Duodenal mucosa (tissue), 2 donors: ENCODE data around the gene KDM5A.
"Not testable (repeated sequence)": the region's sequence is repeated elsewhere in the genome, so short reads cannot be mapped to it uniquely, and the experiment has no call there.

Experiments
- H3K27ac ChIP-seq: one replicate; pipeline ENCODE4 v1.7.0; 2013; ENCODE audit warnings: low read depth, low read length
- H3K27me3 ChIP-seq, 2 donors: one replicate each; pipeline ENCODE4 v1.7.0; 2013; ENCODE audit warnings: low read length in 2 of 2, control low read depth in 1 of 2; ENCODE audit not compliant: insufficient read depth in 2 of 2, control insufficient read depth in 1 of 2
- H3K36me3 ChIP-seq, 2 donors: one replicate each; pipeline ENCODE4 v1.7.0; 2013; ENCODE audit warnings: low read length in 2 of 2, control low read depth in 1 of 2; ENCODE audit not compliant: insufficient read depth in 2 of 2, control insufficient read depth in 1 of 2
- H3K4me1 ChIP-seq, 2 donors: one replicate each; pipeline ENCODE4 v1.7.0; 2013; ENCODE audit warnings: low read length in 2 of 2, control low read depth in 1 of 2; ENCODE audit not compliant: insufficient read depth in 2 of 2, control insufficient read depth in 1 of 2
- H3K4me3 ChIP-seq, 2 donors: one replicate each; pipeline ENCODE4 v1.7.0; 2013; ENCODE audit warnings: low read length in 2 of 2, low read depth in 1 of 2
- H3K9ac ChIP-seq, 2 donors: one replicate each; pipeline ENCODE4 v1.7.0; 2013; ENCODE audit warnings: low read length in 2 of 2, low read depth in 1 of 2
- H3K9me3 ChIP-seq, 2 donors: one replicate each; pipeline ENCODE4 v1.7.0; 2013; ENCODE audit warnings: low read length in 2 of 2, control low read depth in 1 of 2; ENCODE audit not compliant: control insufficient read depth in 1 of 2

KDM5A gene

DNA sequence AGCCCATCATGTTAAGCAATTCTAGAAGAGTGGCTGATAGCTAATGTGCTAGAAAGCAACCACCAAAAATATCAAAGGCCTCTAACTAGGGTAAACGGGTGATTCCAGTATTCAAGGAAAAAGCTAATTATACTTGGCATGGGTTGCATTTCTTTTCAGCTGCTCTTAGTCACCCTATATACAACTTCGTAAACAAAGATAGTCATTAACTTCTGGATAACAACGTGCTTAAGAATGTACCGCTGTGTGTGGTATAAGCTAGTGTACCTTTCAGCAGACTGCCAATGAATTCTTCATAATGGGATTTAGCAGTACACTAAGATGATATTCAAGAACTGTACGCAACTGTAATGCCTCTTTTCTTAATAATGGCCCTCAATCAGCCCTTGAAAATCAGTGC lies 84.3 kb downstream of the KDM5A start:
- Histone ChIP-seq H3K4me1 (no peaks in the 10 kb centered on the region), H3K9ac (no peak overlapping the region), H3K9me3 (no peaks in the 10 kb centered on the region), H3K27me3 (no peaks in the 10 kb centered on the region), H3K4me3 (no peak overlapping the region), H3K36me3 (peaks cover 28 to 59% of the 10 kb centered on the region in 2 donors), H3K27ac (no peak overlapping the region)

DNA sequence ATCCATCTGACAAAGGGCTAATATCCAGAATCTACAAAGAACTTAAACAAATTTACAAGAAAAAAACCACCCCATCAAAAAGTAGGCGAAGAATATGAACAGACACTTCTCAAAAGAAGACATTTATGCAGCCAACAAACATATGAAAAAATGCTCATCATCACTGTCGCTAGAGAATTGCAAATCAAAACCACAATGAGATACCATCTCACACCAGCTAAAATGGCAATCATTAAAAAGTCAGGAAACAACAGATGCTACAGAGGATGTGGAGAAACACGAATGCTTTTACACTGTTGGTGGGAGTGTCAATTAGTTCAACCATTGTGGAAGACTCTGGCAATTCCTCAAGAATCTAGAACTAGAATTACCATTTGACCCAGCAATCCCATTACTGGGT lies 86.4 kb downstream of the KDM5A start:
- H3K36me3 ChIP-seq: peaks cover 24 to 53% of the 10 kb centered on the region in 2 donors
- not testable (repeated sequence) for H3K4me3 ChIP-seq, H3K27ac ChIP-seq, H3K9me3 ChIP-seq, H3K4me1 ChIP-seq, H3K27me3 ChIP-seq, H3K9ac ChIP-seq

DNA sequence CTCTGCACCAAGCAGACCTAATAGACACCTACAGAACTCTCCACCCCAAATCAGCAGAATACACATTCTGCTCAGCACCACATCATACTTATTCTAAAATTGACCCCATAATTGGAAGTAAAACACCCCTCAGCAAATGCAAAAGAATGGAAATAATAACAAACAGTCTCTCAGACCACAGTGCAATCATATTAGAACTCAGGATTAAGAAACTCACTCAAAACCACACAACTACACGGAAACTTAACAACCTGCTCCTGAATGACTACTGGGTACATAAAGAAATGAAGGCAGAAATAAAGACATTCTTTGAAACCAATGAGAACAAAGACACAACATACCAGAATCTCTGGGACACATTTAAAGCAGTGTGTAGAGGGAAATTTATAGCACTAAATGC lies 89.0 kb downstream of the KDM5A start:
- not testable (repeated sequence) for H3K27ac ChIP-seq, H3K27me3 ChIP-seq, H3K9ac ChIP-seq, H3K4me1 ChIP-seq, H3K4me3 ChIP-seq, H3K9me3 ChIP-seq
- H3K36me3 ChIP-seq: peaks cover 24 to 48% of the 10 kb centered on the region in 2 donors

DNA sequence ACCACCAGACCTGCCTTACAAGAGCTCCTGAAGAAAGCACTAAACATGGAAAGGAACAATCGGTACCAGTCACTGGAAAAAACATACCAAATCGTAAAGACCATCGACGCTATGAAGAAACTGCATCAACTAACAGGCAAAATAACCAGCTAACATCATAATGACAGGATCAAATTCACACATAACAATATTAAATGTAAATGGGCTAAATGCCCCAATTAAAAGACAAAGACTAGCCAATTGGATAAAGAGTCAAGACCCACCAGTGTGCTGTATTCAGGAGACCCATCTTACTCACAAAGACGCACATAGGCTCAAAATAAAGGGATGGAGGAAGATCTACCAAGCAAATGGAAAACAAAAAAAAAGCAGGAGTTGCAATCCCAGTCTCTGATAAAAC lies 89.6 kb downstream of the KDM5A start:
- peaks cover 26 to 48% of the 10 kb centered on the region in 2 donors for H3K36me3 ChIP-seq
- not testable (repeated sequence) for H3K9ac ChIP-seq, H3K4me1 ChIP-seq, H3K9me3 ChIP-seq, H3K27me3 ChIP-seq, H3K4me3 ChIP-seq, H3K27ac ChIP-seq

DNA sequence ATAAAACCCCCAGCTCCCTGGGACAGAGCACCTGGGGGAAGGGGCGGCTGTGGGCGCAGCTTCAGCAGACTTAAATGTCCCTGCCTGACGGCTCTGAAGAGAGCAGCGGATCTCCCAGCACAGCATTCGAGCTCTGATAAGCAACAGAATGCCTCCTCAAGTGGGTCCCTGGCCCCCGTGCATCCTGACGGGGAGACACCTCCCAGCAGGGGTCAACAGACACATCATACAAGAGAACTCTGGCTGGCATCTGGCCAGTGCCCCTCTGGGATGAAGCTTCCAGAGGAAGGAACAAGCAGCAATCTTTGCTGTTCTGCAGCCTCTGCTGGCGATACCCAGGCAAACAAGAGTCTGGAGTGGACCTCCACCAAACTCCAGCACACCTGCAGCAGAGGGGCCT lies 91.1 kb downstream of the KDM5A start:
- peaks cover 19 to 43% of the 10 kb centered on the region in 2 donors for H3K36me3 ChIP-seq
- H3K27ac ChIP-seq, H3K4me1 ChIP-seq, H3K9ac ChIP-seq, H3K9me3 ChIP-seq, H3K4me3 ChIP-seq, H3K27me3 ChIP-seq: not testable (repeated sequence)

DNA sequence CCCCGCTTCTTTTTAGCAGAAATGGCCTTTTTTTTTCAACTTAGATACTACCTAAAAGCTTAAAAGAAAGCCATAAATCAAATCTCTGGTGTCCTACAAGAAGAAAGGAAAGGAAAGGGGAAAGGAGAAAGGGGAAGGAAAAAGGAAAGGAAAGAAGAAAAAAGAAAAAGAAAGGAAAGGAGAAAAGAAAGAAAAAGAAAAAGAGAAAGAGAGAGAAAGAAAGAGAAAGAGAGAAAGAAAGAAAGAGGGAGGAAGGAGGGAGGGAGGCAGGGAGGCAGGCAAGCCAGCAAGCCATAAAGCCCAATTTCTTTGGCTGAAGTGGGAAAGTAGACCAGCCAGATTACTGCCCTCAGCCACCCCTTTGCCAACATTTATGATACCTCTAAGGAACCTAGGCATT lies 94.0 kb downstream of the KDM5A start:
- no peaks in the 10 kb centered on the region for H3K27me3 ChIP-seq
- no peaks in the 10 kb centered on the region for H3K9me3 ChIP-seq
- no peak overlapping the region for H3K4me3 ChIP-seq
- no peaks in the 10 kb centered on the region for H3K4me1 ChIP-seq
- peaks cover 34 to 65% of the 10 kb centered on the region in 2 donors for H3K36me3 ChIP-seq
- no peak overlapping the region for H3K27ac ChIP-seq
- no peak overlapping the region for H3K9ac ChIP-seq

DNA sequence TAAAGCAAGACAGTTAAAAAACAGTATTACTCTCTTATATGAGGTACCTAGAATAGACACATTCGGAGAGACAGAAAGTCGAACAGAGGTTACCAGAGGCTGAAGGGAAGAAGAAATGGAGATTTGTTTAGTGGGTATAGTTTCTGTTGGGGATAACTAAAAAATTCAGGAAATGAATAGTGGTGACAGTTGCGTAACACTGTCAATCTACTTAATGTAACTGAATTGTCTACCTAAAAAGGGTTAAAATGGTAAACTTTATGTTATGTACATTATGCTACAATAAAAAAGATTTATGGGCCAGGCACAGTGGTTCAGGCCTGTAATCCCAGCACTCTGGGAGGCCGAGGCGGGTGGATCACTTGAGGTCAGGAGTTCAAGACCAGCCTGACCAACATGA lies 95.9 kb downstream of the KDM5A start:
- H3K27me3 ChIP-seq: no peaks in the 10 kb centered on the region
- no peak overlapping the region for H3K27ac ChIP-seq
- no peak overlapping the region for H3K9ac ChIP-seq
- peaks cover 34 to 70% of the 10 kb centered on the region in 2 donors for H3K36me3 ChIP-seq
- no peaks in the 10 kb centered on the region for H3K9me3 ChIP-seq
- no peaks in the 10 kb centered on the region for H3K4me1 ChIP-seq
- H3K4me3 ChIP-seq: no peak overlapping the region

DNA sequence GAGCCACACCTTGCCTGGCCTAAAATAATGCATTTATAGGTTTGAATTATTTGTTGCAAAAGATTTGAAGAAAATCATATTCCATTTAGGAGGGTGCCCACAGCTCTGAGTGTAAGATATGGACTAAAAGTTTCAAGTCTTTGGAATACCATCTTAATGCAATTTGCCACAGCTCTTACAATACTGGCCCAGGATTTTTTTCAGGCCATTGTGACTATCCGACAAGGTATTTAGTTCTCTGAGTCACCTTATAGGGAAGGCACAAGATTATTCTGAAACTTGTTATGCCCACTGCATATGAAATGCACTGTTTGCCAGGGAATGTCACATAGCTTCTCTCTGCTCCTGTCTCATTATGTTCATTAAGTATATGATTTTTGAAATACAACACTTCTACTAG lies 96.9 kb downstream of the KDM5A start:
- H3K27me3 ChIP-seq: no peaks in the 10 kb centered on the region
- no peak overlapping the region for H3K4me3 ChIP-seq
- peaks cover 28 to 69% of the 10 kb centered on the region in 2 donors for H3K36me3 ChIP-seq
- no peaks in the 10 kb centered on the region for H3K9me3 ChIP-seq
- H3K4me1 ChIP-seq: no peaks in the 10 kb centered on the region
- H3K9ac ChIP-seq: no peak overlapping the region
- H3K27ac ChIP-seq: no peak overlapping the region

DNA sequence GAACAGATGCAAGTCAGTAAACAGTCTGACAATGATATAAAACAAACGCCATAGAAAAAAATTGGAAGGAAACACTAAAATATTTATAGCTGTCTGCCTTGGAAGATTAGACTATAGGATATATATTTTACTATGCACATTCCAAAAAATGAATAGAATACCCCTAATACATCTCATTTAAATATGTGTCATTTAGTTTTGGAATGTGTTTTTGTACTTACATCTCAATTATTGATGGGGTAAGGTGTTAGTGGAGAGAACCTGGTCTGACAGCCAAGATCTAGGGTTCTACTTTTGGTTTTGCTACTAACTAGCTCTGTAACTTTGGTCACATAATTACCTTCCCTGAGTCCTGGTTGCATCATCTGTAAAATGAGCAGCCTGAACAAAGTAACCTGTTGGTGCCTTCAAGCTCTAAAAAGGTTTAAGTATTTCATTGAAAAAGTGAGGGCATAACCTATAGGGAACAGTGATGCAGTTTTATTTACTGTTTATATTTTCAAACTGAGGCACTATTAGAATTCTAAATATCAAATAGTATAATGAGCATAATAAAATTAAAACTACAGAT lies 97.9 kb downstream of the KDM5A start:
- Histone ChIP-seq H3K9me3 (no peaks in the 10 kb centered on the region), H3K4me1 (no peaks in the 10 kb centered on the region), H3K27ac (no peak overlapping the region), H3K27me3 (no peaks in the 10 kb centered on the region), H3K4me3 (no peak overlapping the region), H3K36me3 (peaks cover 24 to 64% of the 10 kb centered on the region in 2 donors), H3K9ac (no peak overlapping the region)

DNA sequence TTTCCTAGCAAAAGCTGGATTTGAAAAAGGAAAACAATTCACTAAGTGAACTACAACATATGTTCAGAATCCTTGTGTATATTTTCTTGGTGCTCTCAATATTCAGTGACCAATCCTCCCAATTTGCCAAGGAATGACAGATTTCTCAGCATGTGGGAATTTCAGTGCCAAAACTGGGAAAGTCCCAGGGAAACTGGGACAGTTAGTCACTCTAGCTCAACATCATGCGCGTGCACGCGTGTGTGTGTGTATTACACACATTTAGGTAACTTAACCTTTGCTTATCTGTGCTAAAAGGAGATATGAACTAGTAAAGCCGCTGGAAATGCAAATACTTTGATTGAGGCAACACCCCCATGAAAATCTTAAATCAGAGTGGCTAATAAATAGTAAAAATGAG lies 100.4 kb downstream of the KDM5A start:
- H3K9me3 ChIP-seq: no peaks in the 10 kb centered on the region
- peaks cover 31 to 62% of the 10 kb centered on the region in 2 donors for H3K36me3 ChIP-seq
- H3K4me3 ChIP-seq: no peak overlapping the region

More for the DNA sequence above, 100.4 kb downstream of the KDM5A start:
- H3K4me1 ChIP-seq: no peaks in the 10 kb centered on the region
- no peaks in the 10 kb centered on the region for H3K27me3 ChIP-seq
- no peak overlapping the region for H3K9ac ChIP-seq
- H3K27ac ChIP-seq: no peak overlapping the region
